K562 (cell line): ENCODE data around the gene DNAJC6. TPM values are rescaled to one million over a fixed set of nuclear protein-coding genes. Genes with fewer than 3 reads are reported as not detected.
A peak's percentile ranks its signal among the peaks of the same experiment; 100 is the strongest.

Experiments used
- ATAC-seq: fragments of 200-7000 bp; cut with Tn5 transposase; 3 replicates; pipeline ENCODE4 v1.9.1; 2020; ENCODE audit warnings: moderate library complexity
- BruUV-seq: library from RNA; stranded (reverse); fragments of 400-500 nt; replicated peaks from 2 replicates; lab custom pipeline; 2021; lab: Mats Ljungman, UMichigan
- CTCF ChIA-PET: fragments of 300-600 bp; formaldehyde crosslinking; extraction: SDS; loops from one replicate; lab custom pipeline; 2021; ENCODE audit warnings: low intra/inter-chr PET ratio; lab: Yijun Ruan, JAX
- POLR2A ChIA-PET: fragments of 300-600, 350-650 bp; sonication (Branson Sonifier 250); formaldehyde crosslinking; extraction: SDS; loops from one replicate; lab custom pipeline; 2021; ENCODE audit warnings: antibody characterized with exemption, inconsistent platforms; lab: Yijun Ruan, JAX
- DNase-seq, 4 experiments: peaks; one replicate each; pipeline versions ENCODE4 v3.0.0 to v3.0.0-alpha.2; 2011 to 2018; ENCODE audit warnings: low spot score in 3 of 4, mixed read lengths in 3 of 4; ENCODE audit errors: extremely low read depth in 1 of 4
- FAIRE-seq: peaks from 2 replicates; lab custom pipeline; 2011; peaks lifted over from hg19 to GRCh38; lab: Jason Lieb, UNC
- H2AFZ ChIP-seq: 2 replicates; pipeline ENCODE4 v1.6.0; 2011; ENCODE audit warnings: low read depth, low read length, control low read depth, inconsistent platforms
- H3K27ac ChIP-seq: fragments of 200-600 bp; 3 replicates; pipeline ENCODE4 v1.8.0; 2011; ENCODE audit warnings: low read depth, mild to moderate bottlenecking, control low read depth, inconsistent platforms, low read length, moderate library complexity, mixed read lengths; ENCODE audit errors: extremely low read depth
- H3K27me3 ChIP-seq, 2 experiments: fragments of 300-600 bp in 1 of 2; 2 replicates in 1 of 2; 3 replicates in 1 of 2; pipeline versions ENCODE4 v1.6.0 to v1.8.0; 2011; ENCODE audit warnings: inconsistent platforms in 2 of 2, low read length in 2 of 2, mild to moderate bottlenecking in 1 of 2, mixed read lengths in 1 of 2, moderate library complexity in 1 of 2; ENCODE audit not compliant: control insufficient read depth in 2 of 2, insufficient read depth in 2 of 2
- H3K36me3 ChIP-seq: fragments of 300-600 bp; 3 replicates; pipeline ENCODE4 v1.8.0; 2011; ENCODE audit warnings: mild to moderate bottlenecking, low read length, inconsistent platforms; ENCODE audit not compliant: control insufficient read depth, insufficient read depth
- H3K4me1 ChIP-seq, 2 experiments: fragments of 200-600 bp in 1 of 2; replicated peaks in 1 of 2; 2 replicates in 1 of 2; 3 replicates in 1 of 2; pipeline versions ENCODE4 v1.5.1 to v1.8.0; 2011; ENCODE audit warnings: inconsistent platforms in 2 of 2, low read length in 2 of 2, mild to moderate bottlenecking in 1 of 2, mixed read lengths in 1 of 2, moderate library complexity in 1 of 2; ENCODE audit not compliant: control insufficient read depth in 2 of 2, insufficient read depth in 2 of 2
- H3K4me2 ChIP-seq: 2 replicates; pipeline ENCODE4 v1.6.1; 2011; ENCODE audit warnings: low read length, control low read depth, inconsistent platforms, mixed read lengths; ENCODE audit not compliant: insufficient read depth
- H3K4me3 ChIP-seq: fragments of 200-600 bp; sonication (generic), shearing (Covaris generic); 2 replicates; pipeline ENCODE4 v1.5.1; 2016; ENCODE audit warnings: control low read depth, inconsistent platforms
- H3K79me2 ChIP-seq: fragments of 200-600 bp; 3 replicates; pipeline ENCODE4 v1.8.0; 2011; ENCODE audit warnings: low read length, inconsistent platforms; ENCODE audit not compliant: control insufficient read depth, insufficient read depth
- H3K9ac ChIP-seq, 2 experiments: 2 replicates each; pipeline versions ENCODE4 v1.6.0 to v1.6.1; 2011; ENCODE audit warnings: low read depth in 2 of 2, low read length in 2 of 2, control low read depth in 1 of 2, inconsistent platforms in 1 of 2, mild to moderate bottlenecking in 1 of 2, mixed read lengths in 1 of 2; ENCODE audit not compliant: insufficient read depth in 1 of 2
- H3K9me1 ChIP-seq: one replicate; pipeline ENCODE4 v1.6.0; 2011; ENCODE audit warnings: inconsistent platforms, mild to moderate bottlenecking, low read length, moderate library complexity; ENCODE audit not compliant: control insufficient read depth, insufficient read depth
- H3K9me3 ChIP-seq: replicated peaks from 2 replicates; pipeline ENCODE4 v1.5.1; 2011; ENCODE audit warnings: low read depth, low read length, inconsistent platforms; ENCODE audit not compliant: control insufficient read depth, insufficient read depth
- H4K20me1 ChIP-seq: replicated peaks from 2 replicates; pipeline ENCODE4 v1.6.1; 2011; ENCODE audit warnings: low read length, inconsistent platforms, mixed read lengths; ENCODE audit not compliant: control insufficient read depth, insufficient read depth
- ADNP ChIP-seq: fragments of 200-800 bp; sonication (Bioruptor generic); IDR thresholded peaks from 2 replicates; pipeline ENCODE4 v1.6.1; 2016; ENCODE audit warnings: missing genetic modification characterization, missing compliant biosample characterization
- ATF7 ChIP-seq: fragments of 450-650 bp; IDR thresholded peaks from 2 replicates; pipeline ENCODE4 v1.7.1; 2014; ENCODE audit warnings: mild to moderate bottlenecking, moderate library complexity
- BCOR ChIP-seq: fragments of 450-650 bp; IDR thresholded peaks from 2 replicates; pipeline ENCODE4 v1.6.1; 2016
- FOS ChIP-seq: IDR thresholded peaks from 3 replicates; pipeline ENCODE4 v1.6.1; 2011; ENCODE audit not compliant: insufficient read length; ENCODE audit errors: extremely low read depth
- JUND ChIP-seq, 2 experiments: IDR thresholded peaks; 2 replicates in 1 of 2; 3 replicates in 1 of 2; pipeline ENCODE4 v1.6.1; 2011; ENCODE audit warnings: borderline replicate concordance in 2 of 2, low read depth in 2 of 2, low read length in 2 of 2, improper control_type of control experiment in 1 of 2, missing biosample characterization in 1 of 2, missing genetic modification characterization in 1 of 2, missing genetic modification reagents in 1 of 2
- MBD2 ChIP-seq: sonication (generic); IDR thresholded peaks from 2 replicates; pipeline ENCODE4 v1.6.1; 2016; ENCODE audit warnings: low read depth, borderline replicate concordance
- NFYB ChIP-seq: IDR thresholded peaks from 2 replicates; pipeline ENCODE4 v1.6.1; 2011; ENCODE audit warnings: mild to moderate bottlenecking, moderate library complexity; ENCODE audit not compliant: insufficient read length; ENCODE audit errors: extremely low read depth
- NRF1 ChIP-seq, 2 experiments: fragments of 450-650 bp; IDR thresholded peaks in 1 of 2; conservative IDR thresholded peaks in 1 of 2; 2 replicates each; pipeline ENCODE4 v1.6.1; 2014; ENCODE audit warnings: mild to moderate bottlenecking in 2 of 2
- PML ChIP-seq: IDR thresholded peaks from 2 replicates; pipeline ENCODE4 v1.6.1; 2012; ENCODE audit warnings: low read length, inconsistent platforms
- PYGO2 ChIP-seq: fragments of 450-650 bp; IDR thresholded peaks from 2 replicates; pipeline ENCODE4 v1.6.1; 2016; ENCODE audit warnings: mild to moderate bottlenecking, missing genetic modification characterization, moderate library complexity, missing compliant biosample characterization
- RBM25 ChIP-seq: fragments of 200-400 bp; formaldehyde crosslinking; IDR thresholded peaks from 2 replicates; pipeline ENCODE4 v1.6.1; 2018; ENCODE audit warnings: low read length, low read depth, moderate library complexity; ENCODE audit not compliant: severe bottlenecking
- SMARCA4 ChIP-seq: fragments of 450-650 bp; IDR thresholded peaks from 2 replicates; pipeline ENCODE4 v1.6.1; 2016
- WGBS: fragments of 100-300 bp; shearing (Covaris generic); methylation state at CpG from one replicate; pipeline ENCODE4 v1.1.6; 2016; ENCODE audit warnings: low coverage, mixed read lengths; ENCODE audit not compliant: insufficient coverage; ENCODE audit errors: missing lambda C conversion rate; 5-methylcytosine and 5-hydroxymethylcytosine counted together
- in situ Hi-C: fragments of 300-500 bp; cut with MboI; formaldehyde crosslinking; loops from 4 replicates; pipeline ENCODE4 v1.15.0; 2018; ENCODE audit warnings: inconsistent platforms, mixed read lengths
- intact Hi-C: fragments of 100-400 bp; cut with micrococcal nuclease; formaldehyde crosslinking; loops from 2 replicates; pipeline ENCODE4 v1.14.2; 2022
- polyA plus RNA-seq, 8 experiments: library from polyadenylated mRNA; depleted of rRNA in 4 of 8; stranded (reverse) in 5 of 8; unstranded in 3 of 8; fragments of >200 nt; fragmentation: Nextera tagmentation in 2 of 8; fragmentation: Illumina TruSeq in 1 of 8; extraction: Ambion mirVana in 2 of 8; extraction: Trizol in 1 of 8; gene quantifications; 2 replicates each; pipeline versions ENCODE4 v1.2.1 to v1.2.3, GENCODE V29; 2011 to 2014; ENCODE audit warnings: inconsistent platforms in 1 of 8, missing spikeins in 1 of 8
- total RNA-seq, 7 experiments: library from RNA; depleted of rRNA in 6 of 7; stranded (reverse); fragments of >200 nt in 6 of 7; fragmentation: Illumina TruSeq in 2 of 7; extraction: Trizol in 2 of 7; gene quantifications; 2 replicates each; pipeline versions ENCODE4 v1.2.1 to v1.2.3, GENCODE V29; 2011 to 2021; ENCODE audit warnings: low replicate concordance in 1 of 7
- TF ChIP-seq, protein P1 (sequence below), 2 experiments: fragments of 450-650 bp in 1 of 2; sonication (generic) in 1 of 2; formaldehyde crosslinking in 1 of 2; IDR thresholded peaks in 1 of 2; conservative IDR thresholded peaks in 1 of 2; 2 replicates each; pipeline versions ENCODE4 v1.6.1 to v1.8.1; 2016 to 2023; ENCODE audit warnings: mild to moderate bottlenecking in 2 of 2, moderate library complexity in 2 of 2, inconsistent platforms in 1 of 2, missing genetic modification reagents in 1 of 2
- TF ChIP-seq, protein P2 (sequence below): fragments of 450-650 bp; formaldehyde crosslinking; IDR thresholded peaks from 2 replicates; pipeline ENCODE4 v1.4.0; 2020; ENCODE audit warnings: mild to moderate bottlenecking, moderate library complexity
- TF ChIP-seq, protein P3 (sequence below), 2 experiments: fragments of 150-350 bp in 1 of 2; IDR thresholded peaks; 2 replicates each; pipeline ENCODE4 v1.6.1; 2012 to 2016; ENCODE audit warnings: low read depth in 2 of 2, low read length in 2 of 2, mild to moderate bottlenecking in 1 of 2, moderate library complexity in 1 of 2

Gene DNAJC6
- total and polyA plus RNA-seq, 9 of the 15 experiments (the other 6 are each of a cell fraction or from before 2014, with no cell fraction given), result 6.7 to 78.7 (median 28.0) TPM

GRCh38 chr1:65260851-65261473, 48.4 kb upstream of the DNAJC6 start (continued):
- TF ChIP-seq, protein P1, sequence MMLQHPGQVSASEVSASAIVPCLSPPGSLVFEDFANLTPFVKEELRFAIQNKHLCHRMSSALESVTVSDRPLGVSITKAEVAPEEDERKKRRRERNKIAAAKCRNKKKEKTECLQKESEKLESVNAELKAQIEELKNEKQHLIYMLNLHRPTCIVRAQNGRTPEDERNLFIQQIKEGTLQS (IDR thresholded peaks at IDR 0.05), result peak; percentile 90
- TF ChIP-seq, protein P1 (CRISPR knock-in tag; conservative IDR thresholded peaks at IDR 0.05), result no peak
- TF ChIP-seq JUND (IDR thresholded peaks at IDR 0.05; ENCODE audit: borderline replicate concordance, low read depth, low read length) (peak; percentile 93), JUND (tag; IDR thresholded peaks at IDR 0.05; ENCODE audit: borderline replicate concordance, low read depth, low read length) (peak; percentile 87), MBD2 (no peak), NRF1 (conservative IDR thresholded peaks at IDR 0.05 in 1 of 2, IDR thresholded peaks at IDR 0.05 in 1 of 2) (peak in 1 of 2 experiments; percentile 27; a peak in 1 of 4 replicates), ADNP (tag) (no peak), FOS (peak; percentile 57)

GRCh38 chr1:65263286-65263685, 46.1 kb upstream of the DNAJC6 start:
- WGBS, result 100% methylated on average over 1 of the region's 1 CpG
- no peak overlapping the region for H3K4me3 ChIP-seq
- H3K9ac ChIP-seq, result no peak overlapping the region
- H3K27me3 ChIP-seq, result no peaks in the 10 kb centered on the region
- no peak overlapping the region for H3K27ac ChIP-seq
- BruUV-seq, result no TSS peak
- peaks cover 55% of the 10 kb centered on the region for H3K36me3 ChIP-seq
- H3K9me3 ChIP-seq, result no peaks in the 10 kb centered on the region
- peaks cover 11 to 34% of the 10 kb centered on the region in 2 experiments; a peak in 4 of 5 replicates for H3K4me1 ChIP-seq
- no peak overlapping the region for H3K4me2 ChIP-seq
- FAIRE-seq, result no peak
- ChIA-PET POLR2A (interaction anchor here (0.6 to 1.4 kb wide), 3 partner anchors 9 to 53 kb away, joined by 3 to 5 read pairs (median 4); no protein-coding TSS in a partner anchor), CTCF (no interaction called here)
- ATAC-seq, result no peak
- no peaks in the 10 kb centered on the region for H3K9me1 ChIP-seq
- no peak for DNase-seq
- 0 out of 2 replicates have a peak, but pooled peaks cover 16% of the 10 kb centered on the region for H4K20me1 ChIP-seq
- H3K79me2 ChIP-seq, result peaks cover 99% of the 10 kb centered on the region
- no peak overlapping the region for H2AFZ ChIP-seq
- intact Hi-C loops, result no loop called here
- in situ Hi-C loops, result no loop called here
- TF ChIP-seq, protein P2, sequence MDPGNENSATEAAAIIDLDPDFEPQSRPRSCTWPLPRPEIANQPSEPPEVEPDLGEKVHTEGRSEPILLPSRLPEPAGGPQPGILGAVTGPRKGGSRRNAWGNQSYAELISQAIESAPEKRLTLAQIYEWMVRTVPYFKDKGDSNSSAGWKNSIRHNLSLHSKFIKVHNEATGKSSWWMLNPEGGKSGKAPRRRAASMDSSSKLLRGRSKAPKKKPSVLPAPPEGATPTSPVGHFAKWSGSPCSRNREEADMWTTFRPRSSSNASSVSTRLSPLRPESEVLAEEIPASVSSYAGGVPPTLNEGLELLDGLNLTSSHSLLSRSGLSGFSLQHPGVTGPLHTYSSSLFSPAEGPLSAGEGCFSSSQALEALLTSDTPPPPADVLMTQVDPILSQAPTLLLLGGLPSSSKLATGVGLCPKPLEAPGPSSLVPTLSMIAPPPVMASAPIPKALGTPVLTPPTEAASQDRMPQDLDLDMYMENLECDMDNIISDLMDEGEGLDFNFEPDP (CRISPR knock-in tag), result no peak
- TF ChIP-seq NFYB (no peak), BCOR (peak; percentile 53; the same call in 1 of the 2 replicates), RBM25 (peak; percentile 67), PML (no peak), SMARCA4 (no peak), ATF7 (no peak), PYGO2 (tag) (no peak)
- TF ChIP-seq, protein P3, sequence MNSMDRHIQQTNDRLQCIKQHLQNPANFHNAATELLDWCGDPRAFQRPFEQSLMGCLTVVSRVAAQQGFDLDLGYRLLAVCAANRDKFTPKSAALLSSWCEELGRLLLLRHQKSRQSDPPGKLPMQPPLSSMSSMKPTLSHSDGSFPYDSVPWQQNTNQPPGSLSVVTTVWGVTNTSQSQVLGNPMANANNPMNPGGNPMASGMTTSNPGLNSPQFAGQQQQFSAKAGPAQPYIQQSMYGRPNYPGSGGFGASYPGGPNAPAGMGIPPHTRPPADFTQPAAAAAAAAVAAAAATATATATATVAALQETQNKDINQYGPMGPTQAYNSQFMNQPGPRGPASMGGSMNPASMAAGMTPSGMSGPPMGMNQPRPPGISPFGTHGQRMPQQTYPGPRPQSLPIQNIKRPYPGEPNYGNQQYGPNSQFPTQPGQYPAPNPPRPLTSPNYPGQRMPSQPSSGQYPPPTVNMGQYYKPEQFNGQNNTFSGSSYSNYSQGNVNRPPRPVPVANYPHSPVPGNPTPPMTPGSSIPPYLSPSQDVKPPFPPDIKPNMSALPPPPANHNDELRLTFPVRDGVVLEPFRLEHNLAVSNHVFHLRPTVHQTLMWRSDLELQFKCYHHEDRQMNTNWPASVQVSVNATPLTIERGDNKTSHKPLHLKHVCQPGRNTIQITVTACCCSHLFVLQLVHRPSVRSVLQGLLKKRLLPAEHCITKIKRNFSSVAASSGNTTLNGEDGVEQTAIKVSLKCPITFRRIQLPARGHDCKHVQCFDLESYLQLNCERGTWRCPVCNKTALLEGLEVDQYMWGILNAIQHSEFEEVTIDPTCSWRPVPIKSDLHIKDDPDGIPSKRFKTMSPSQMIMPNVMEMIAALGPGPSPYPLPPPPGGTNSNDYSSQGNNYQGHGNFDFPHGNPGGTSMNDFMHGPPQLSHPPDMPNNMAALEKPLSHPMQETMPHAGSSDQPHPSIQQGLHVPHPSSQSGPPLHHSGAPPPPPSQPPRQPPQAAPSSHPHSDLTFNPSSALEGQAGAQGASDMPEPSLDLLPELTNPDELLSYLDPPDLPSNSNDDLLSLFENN (IDR thresholded peaks at IDR 0.05; ENCODE audit: low read depth in 2 of 2, low read length in 2 of 2), result no peak
